Measurements from ENCODE around the gene LGR6.

The LGR6 gene

DNA sequence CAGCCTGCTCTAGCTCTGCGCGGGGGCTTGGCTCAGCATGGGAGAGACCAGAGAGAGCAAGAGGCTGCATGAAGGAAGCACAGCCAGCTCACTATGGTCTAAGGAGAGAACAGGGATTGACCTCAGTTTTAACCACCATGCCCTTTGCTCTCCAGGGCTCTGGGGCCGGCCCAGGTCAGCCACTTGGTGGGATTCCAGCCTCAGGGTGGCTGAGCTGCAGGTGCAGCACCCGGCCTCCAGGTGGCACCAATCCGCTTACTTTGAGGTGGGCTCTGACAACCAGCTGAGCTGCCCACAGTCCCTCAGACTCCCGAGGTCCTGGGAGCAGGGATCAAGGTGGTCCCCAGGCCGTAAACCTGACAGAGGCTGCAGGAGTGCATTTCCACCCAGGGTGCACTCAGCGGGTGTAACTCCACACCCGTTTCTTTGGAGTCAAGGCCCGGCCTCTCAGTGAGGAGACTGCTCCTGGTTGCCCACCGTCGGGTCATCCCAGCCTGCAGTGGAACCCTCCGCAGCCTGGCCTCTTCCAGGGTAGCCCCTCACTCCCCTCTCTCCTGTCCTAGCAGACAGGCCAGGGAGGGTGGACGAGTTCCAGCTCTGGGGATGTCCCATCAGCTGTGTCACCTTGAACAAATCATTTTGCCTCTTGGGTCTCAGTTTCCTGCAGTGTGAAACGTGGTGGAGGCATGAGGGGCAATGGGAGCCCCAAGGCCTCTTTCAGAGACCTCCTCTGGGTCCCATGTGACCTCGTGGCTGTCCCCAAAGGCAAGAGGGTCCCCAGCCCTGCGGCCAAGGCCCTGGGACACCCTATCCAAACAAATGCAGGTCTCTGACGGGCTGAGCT lies 607 bp upstream of the LGR6 start:
- TF ChIP-seq ZNF274 (IDR thresholded peaks at IDR 0.05; ENCODE audit: low read depth, low read length), result no peak
- H3K4me3 ChIP-seq (ENCODE audit: low read length), result no peak overlapping the region

DNA sequence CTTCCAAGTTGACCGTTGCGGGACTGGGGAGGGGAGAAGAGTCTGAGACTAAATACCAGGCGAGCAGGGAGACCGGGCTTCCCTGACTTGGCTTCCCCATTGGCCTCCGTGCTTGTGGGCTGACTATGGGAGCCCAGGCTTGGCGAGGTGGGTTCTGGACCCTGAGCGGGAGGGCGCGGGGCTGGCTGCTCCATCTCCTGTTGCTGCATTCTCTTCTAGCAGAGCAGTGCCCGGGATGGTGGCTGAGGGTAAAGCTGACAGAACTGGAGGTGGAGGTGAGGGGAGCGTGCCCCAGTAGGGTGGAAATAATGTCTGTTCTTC lies 689 bp downstream of the LGR6 start:
- TF ChIP-seq ZNF274 (IDR thresholded peaks at IDR 0.05; ENCODE audit: low read depth, low read length), result no peak
- H3K4me3 ChIP-seq (ENCODE audit: low read length), result no peak overlapping the region

DNA sequence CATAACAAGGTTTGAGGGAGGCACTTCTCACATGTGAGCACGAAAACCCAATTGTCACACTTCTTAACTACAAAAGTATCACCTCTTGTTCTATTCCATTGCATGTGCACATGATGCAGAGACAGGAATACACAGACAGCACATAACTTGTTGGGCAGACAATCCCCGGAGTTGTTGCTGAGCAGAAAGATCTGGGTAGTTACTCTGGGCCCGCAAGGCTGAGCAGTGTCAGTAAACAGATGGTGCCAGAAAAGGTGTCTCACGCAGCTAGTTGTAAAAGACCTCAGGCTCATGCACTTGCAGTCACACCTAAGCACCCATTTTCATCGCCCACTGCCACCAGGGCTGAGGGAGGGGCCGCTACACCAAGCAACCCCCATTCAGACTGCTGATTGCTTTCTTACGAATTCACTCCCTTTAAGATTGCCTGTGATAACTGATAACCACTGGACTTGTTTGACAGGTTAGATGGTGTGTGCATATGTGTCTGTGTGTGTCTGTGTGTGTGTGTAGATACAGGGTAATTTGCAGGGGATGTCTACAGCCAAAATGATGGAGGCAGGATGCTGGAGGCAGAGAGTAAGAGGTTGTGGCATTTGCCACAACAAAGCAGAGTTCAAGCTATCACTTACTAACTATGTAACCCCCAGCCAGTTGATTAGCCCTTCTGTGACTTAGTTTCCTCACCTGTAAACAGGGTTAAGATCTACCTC lies 4.2 kb downstream of the LGR6 start:
- no peak overlapping the region for H3K4me3 ChIP-seq (ENCODE audit: low read length)
- no peak for TF ChIP-seq ZNF274 (IDR thresholded peaks at IDR 0.05; ENCODE audit: low read depth, low read length)

DNA sequence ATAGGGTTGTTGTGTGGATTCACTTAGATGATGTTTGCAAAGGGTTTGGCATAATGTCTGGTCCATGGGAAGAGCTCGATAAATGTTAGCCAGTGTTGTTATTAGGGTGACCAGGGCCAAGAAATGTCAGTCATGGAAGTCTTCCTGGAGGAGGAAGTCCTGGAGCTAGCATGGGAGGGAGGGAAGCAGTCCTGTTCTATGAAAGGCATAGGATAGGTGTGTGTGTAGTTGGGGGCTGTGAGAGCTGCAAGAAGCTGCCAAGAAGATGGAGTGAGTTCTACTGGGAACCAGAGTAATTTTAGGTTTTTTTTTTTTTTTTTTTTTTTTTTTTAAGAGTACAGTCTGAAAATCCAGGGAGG lies 4.7 kb downstream of the LGR6 start:
- no peak overlapping the region for H3K4me3 ChIP-seq (ENCODE audit: low read length)
- TF ChIP-seq ZNF274 (IDR thresholded peaks at IDR 0.05; ENCODE audit: low read depth, low read length), result no peak

DNA sequence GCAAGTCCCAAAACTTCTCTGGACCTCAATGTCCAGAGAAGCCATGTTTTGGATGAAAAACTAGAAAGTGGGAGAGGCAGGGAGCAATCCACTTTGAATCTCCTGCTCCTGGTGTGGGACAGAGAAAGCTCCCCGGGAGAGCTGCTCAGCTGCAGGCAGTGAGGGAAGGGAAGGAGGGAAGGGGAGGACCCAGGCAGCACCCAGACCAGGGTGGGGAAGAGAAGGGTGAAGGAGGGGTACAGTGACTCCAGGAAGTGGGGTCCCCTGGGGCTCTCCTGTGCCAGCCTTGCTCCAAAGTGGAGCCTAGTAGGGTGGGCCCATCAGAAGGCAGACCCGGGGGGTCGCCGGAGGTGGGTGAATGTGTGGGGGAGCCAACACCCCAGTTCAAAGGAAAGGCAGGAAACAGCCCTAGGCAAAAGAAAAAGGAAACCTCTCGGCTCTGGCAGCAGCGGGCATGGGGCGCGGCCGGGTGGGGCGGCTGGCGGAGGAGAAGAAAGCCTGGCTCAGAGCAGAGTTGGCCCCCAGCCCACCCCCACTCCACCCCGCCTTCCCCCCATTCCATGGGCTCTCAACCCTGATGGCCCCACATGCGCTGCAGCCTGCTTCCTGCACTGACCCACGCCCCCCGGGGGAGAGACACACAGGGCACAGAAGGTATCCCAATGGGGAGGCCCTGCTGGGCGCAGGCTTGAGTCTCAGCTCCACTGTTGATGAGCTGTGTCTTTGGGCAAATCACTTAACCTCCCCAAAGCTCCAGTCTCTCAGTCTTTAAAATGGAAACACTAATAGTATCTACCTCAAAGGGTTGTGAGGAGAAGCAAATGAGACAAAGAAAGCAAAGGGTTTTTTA lies 5.7 kb downstream of the LGR6 start:
- no peak overlapping the region for H3K4me3 ChIP-seq (ENCODE audit: low read length)
- no peak for TF ChIP-seq ZNF274 (IDR thresholded peaks at IDR 0.05; ENCODE audit: low read depth, low read length)

DNA sequence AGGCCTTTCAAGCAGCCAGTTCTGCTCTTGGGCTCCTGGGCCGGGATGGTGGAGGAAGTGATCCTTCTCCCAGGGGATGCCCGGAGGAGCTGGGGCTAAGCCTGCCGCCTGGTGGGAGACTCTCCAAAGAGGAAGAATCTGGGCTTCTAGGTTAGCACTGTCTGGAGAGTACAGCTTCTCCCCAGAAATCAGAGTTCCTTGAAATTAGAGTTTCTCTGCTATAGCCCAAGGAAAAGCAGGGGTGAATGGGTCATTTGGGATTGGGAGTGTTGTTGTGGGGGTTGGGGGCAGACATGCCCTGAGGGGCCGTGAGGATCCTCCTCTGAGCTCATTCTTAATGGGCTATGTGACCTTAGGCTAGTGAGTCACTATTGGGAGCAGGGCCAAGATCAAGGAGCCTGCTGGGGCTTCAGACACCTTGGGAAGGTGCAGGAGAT lies 6.5 kb downstream of the LGR6 start:
- no peak overlapping the region for H3K4me3 ChIP-seq (ENCODE audit: low read length)
- no peak for TF ChIP-seq ZNF274 (IDR thresholded peaks at IDR 0.05; ENCODE audit: low read depth, low read length)

DNA sequence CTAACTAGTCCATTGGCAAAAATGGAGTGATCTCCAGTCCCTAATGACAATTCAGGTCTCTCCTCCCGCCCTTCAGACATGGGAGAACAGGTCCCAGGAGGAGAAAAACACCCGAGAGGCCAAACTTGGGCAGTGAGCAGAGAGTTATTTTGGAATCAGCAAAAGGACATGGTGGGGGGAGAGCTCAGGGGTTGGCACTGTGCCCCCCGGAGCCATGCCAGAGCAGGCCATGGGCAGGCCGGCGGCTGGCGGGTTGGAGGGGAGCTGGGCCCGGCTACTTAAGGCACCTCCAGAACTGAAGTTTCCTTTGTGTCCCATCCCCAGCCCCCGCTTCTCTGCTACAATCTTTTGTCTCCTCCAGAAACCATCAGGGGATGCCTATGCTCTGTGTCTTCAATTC lies 7.1 kb downstream of the LGR6 start:
- TF ChIP-seq ZNF274 (IDR thresholded peaks at IDR 0.05; ENCODE audit: low read depth, low read length), result no peak
- H3K4me3 ChIP-seq (ENCODE audit: low read length), result no peak overlapping the region

DNA sequence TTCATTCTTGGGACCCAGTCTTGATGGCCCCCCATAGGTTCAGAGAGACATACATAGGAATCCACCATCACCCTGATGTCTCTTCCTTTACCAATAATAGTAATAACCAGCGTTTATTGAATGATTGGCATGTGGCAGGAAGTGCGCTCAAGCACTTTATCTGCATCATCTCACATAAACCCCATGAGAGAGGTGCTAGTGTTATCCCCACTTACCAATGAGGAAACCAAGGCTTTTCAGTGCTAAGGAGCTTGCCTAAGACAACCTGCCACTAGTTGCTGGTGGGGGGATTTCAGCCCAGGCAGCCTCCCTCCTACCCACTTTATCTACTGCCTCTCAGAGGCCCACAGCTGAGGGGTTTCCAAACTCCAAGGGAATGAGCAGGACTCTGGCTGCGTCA lies 7.7 kb downstream of the LGR6 start:
- TF ChIP-seq ZNF274 (IDR thresholded peaks at IDR 0.05; ENCODE audit: low read depth, low read length), result no peak
- no peak overlapping the region for H3K4me3 ChIP-seq (ENCODE audit: low read length)

DNA sequence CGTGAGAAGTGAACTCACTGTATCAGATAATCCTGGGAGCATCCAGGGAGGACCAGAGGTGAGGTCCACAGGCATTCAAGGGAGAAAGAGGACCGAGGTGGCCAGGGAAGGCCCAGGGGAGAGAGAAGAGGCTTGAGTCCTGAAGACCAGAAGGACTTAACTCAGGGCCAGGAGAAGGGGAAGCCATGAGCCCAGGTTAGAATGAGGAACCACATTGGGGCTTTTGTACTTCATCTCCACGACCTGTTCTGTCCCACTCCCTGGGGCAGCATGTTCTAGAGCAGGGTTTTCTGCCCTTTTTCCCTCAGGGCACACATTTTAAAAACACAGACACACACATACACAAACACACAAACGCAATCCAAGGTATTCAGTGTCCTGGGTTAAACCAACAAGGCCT lies 8.4 kb downstream of the LGR6 start:
- no peak for TF ChIP-seq ZNF274 (IDR thresholded peaks at IDR 0.05; ENCODE audit: low read depth, low read length)
- H3K4me3 ChIP-seq (ENCODE audit: low read length), result no peak overlapping the region

DNA sequence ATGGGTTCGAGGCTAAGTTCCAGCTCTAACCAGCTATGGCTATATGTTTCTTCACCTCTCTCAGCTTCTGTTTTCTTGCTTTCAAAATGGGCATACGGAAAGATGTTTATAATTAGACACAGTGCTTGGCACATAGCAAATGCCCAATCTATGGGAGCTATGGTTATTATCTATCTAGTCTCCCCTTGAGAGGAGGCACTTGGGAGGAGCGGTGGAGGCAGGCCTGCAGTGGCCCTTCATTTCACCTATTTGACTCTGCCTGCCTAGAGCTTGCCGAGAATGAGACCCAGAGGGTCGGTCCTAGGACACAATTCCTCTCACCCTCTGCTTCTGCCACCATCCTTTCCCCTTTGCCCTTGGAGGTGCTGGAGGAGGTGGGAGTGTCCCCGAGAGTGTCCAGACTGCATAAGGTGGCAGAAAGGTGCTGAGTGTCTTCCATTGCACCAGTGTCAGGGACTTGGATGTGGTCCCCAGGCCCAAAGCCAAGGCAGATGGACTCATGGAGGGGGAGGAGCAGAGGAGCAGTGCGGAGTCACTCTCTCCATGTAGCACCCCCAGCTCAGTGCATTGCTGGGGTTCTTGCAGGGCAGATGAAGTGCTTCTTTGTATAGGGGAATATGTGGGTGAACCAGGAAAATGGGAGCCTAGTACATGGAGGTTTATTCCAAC lies 9.0 kb downstream of the LGR6 start:
- no peak overlapping the region for H3K4me3 ChIP-seq (ENCODE audit: low read length)
- TF ChIP-seq ZNF274 (IDR thresholded peaks at IDR 0.05; ENCODE audit: low read depth, low read length), result no peak

DNA sequence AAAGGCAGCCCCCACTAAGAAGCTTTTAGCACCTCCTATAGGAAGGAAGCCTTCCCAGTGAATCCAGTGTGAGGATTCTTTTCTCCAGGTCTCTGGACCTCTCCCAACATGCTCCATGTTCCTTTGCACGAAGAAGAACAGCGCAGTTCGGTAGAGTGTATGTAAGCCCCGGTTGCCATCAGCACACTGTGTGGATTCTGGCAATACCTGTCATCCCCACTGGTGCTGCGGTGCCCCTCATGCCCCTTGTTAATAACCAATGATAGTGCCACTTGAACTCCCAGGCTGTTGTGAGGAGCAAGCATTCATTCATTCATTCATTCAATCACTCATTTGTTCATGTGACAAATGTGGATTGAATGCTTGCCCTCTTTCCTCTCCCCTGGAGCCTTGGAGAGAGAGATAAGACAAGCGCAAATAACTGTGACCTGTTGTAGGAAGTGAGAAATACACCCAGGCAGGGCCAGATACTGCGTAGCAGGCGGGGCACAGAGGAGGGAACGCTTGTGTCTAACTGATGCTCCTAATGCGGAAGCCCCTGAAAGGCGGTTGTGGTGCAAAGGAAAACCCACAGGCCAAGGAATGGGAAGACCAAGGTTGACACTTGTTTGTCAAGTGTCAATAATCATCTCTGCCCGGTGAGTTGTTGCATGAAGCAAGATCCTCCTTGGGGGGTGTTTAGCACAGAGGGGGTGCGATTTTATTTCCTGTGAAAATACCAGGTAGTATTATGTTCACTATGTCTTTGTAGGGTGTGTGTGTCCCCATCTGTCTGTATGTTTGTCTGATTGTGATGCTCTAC lies 9.8 kb downstream of the LGR6 start:
- TF ChIP-seq ZNF274 (IDR thresholded peaks at IDR 0.05; ENCODE audit: low read depth, low read length), result no peak
- no peak overlapping the region for H3K4me3 ChIP-seq (ENCODE audit: low read length)

DNA sequence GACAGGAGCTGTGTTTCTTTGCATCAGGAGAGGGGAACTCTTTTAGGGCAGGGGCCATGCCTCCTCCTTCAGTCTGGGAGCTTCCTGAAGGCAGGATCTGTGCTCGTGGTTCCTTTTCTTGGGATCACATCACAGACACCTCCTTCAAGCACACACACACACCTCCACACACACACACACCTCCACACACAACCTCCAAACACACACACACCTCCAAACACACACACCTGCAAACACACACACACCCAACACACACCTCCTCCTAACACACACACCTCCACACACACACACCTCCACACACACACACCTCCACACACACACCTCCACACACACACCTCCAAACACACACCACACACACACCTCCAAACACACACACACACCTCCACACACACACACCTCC lies 10.5 kb downstream of the LGR6 start:
- TF ChIP-seq ZNF274 (IDR thresholded peaks at IDR 0.05; ENCODE audit: low read depth, low read length), result no peak

DNA sequence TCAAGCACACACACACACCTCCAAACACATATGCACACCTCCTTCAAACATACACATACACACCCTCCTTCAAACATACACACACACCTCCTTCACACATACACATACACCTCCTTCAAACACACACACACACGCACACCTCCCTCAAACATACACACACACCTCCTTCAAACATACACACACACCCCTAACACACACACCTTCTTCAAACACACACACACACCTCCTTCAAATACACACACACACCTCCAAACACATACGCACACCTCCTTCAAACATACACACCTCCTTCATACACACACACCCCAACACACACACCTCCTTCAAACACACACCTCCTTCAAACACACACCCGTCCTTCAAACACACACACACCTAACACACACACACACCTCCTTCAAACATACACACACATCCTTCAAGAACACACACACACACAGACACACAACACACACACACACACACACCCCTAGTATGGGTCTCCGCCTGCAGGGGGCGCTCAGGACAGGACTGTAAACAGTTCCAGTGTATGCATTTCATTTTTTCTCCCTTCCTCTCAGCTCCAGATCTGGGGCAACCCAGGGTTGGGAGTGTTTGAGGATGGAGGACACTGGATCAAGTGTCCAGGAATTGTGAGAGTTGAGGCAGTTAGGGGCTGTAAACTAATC lies 12.1 kb downstream of the LGR6 start:
- no peak for TF ChIP-seq ZNF274 (IDR thresholded peaks at IDR 0.05; ENCODE audit: low read depth, low read length)
- H3K4me3 ChIP-seq (ENCODE audit: low read length), result no peak overlapping the region

More for the DNA sequence above, 10.5 kb downstream of the LGR6 start:
- H3K4me3 ChIP-seq (ENCODE audit: low read length), result no peak overlapping the region

All from GM08714 (cell line).